ENCODE results near the gene ZNF579. TPM values are rescaled to one million over a fixed set of nuclear protein-coding genes. Genes with fewer than 3 reads are reported as not detected.

ZNF579 gene
- total and polyA plus RNA-seq, 2 of the 13 experiments (the other 11 are each of a cell fraction or from before 2014, with no cell fraction given) = 2.1 to 2.9 TPM

DNA sequence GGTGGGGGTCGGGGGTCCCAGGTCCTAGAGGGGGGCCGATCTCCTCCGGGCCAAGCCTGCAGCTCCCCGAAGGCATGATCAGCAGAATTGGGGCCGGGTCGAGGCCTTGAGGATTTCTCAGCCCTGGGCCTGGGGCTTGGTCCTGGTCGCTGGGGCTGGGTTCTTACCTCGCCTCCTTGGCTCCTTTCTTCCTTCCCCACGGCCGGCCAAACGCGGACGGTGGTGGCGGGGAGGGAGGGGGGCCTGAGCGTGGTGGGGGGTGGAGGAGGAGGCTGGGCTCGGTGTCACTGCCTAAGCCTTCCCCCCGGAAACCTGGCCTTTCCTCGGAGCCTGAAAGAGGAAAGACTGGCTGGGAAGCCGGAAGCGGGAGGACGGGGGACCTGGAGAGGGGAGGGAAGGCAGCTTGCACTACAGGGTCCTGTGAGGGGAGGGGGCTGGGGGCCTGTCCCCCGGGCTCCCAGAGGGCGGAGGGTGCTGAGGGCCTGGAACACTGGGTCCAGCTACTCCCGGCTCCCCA is at the start of gene ZNF579 (continued):
- no peak for TF ChIP-seq ZFP82 (CRISPR knock-in tag; IDR thresholded peaks at IDR 0.05; ENCODE audit: borderline replicate concordance)
- TF ChIP-seq KDM2A (CRISPR knock-in tag; IDR thresholded peaks at IDR 0.05; ENCODE audit: borderline replicate concordance, low read depth) = peak; percentile 73; the same call in 1 of the 2 replicates
- TF ChIP-seq FOXC1 (CRISPR knock-in tag; IDR thresholded peaks at IDR 0.05; ENCODE audit: borderline replicate concordance) = no peak
- TF ChIP-seq E2F2 (CRISPR knock-in tag; IDR thresholded peaks at IDR 0.05; ENCODE audit: borderline replicate concordance) = no peak
- TF ChIP-seq, protein P1, sequence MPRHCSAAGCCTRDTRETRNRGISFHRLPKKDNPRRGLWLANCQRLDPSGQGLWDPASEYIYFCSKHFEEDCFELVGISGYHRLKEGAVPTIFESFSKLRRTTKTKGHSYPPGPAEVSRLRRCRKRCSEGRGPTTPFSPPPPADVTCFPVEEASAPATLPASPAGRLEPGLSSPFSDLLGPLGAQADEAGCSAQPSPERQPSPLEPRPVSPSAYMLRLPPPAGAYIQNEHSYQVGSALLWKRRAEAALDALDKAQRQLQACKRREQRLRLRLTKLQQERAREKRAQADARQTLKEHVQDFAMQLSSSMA (CRISPR knock-in tag; IDR thresholded peaks at IDR 0.05) = no peak
- TF ChIP-seq POGK (CRISPR knock-in tag; conservative IDR thresholded peaks at IDR 0.05) = no peak
- TF ChIP-seq NR2F2 (IDR thresholded peaks at IDR 0.05; ENCODE audit: borderline replicate concordance, low read depth) = peak; percentile 34; the same call in 1 of the 2 replicates
- no peak for TF ChIP-seq PAF1 (CRISPR knock-in tag; IDR thresholded peaks at IDR 0.05)
- peak; percentile 36 for TF ChIP-seq PHF5A (CRISPR knock-in tag; IDR thresholded peaks at IDR 0.05; ENCODE audit: low read depth, unreplicated experiment)
- TF ChIP-seq ZNF768 (CRISPR knock-in tag; IDR thresholded peaks at IDR 0.05) = peak; percentile 59; the same call in 1 of the 2 replicates
- TF ChIP-seq ATF3 (CRISPR knock-in tag; IDR thresholded peaks at IDR 0.05) = no peak
- 0 out of 2 replicates have a peak, but pooled peaks have one; percentile 17 for TF ChIP-seq PAXIP1 (CRISPR knock-in tag; conservative IDR thresholded peaks at IDR 0.05)
- TF ChIP-seq ZNF33B (CRISPR knock-in tag; IDR thresholded peaks at IDR 0.05) = no peak
- TF ChIP-seq ZNF772 (CRISPR knock-in tag; IDR thresholded peaks at IDR 0.05) = peak; percentile 68; the same call in 1 of the 2 replicates
- no peak for TF ChIP-seq THAP8 (CRISPR knock-in tag; IDR thresholded peaks at IDR 0.05; ENCODE audit: borderline replicate concordance)
- no peak for TF ChIP-seq ZNF724P (CRISPR knock-in tag; IDR thresholded peaks at IDR 0.05; ENCODE audit: borderline replicate concordance)
- TF ChIP-seq GLI4 (CRISPR knock-in tag; IDR thresholded peaks at IDR 0.05; ENCODE audit: borderline replicate concordance) = 0 out of 2 replicates have a peak, but pooled peaks have one; percentile 24
- TF ChIP-seq RFX1 (IDR thresholded peaks at IDR 0.05) = no peak
- no peak; the same call in 1 of the 2 replicates for TF ChIP-seq ZNF777 (CRISPR knock-in tag; IDR thresholded peaks at IDR 0.05)
- TF ChIP-seq ZNF558 (CRISPR knock-in tag; IDR thresholded peaks at IDR 0.05; ENCODE audit: borderline replicate concordance) = 0 out of 2 replicates have a peak, but pooled peaks have one; percentile 24
- no peak for TF ChIP-seq ZNF335 (CRISPR knock-in tag; IDR thresholded peaks at IDR 0.05)
- TF ChIP-seq GZF1 (CRISPR knock-in tag; IDR thresholded peaks at IDR 0.05) = 0 out of 2 replicates have a peak, but pooled peaks have one; percentile 27
